ENCODE data around the gene ITPK1. TPM values are rescaled to one million over a fixed set of nuclear protein-coding genes. Genes with fewer than 3 reads are reported as not detected.

ITPK1 gene
- total and polyA plus RNA-seq, 10 of the 15 experiments (the other 5 are each of a cell fraction or from before 2014, with no cell fraction given): 1.3 to 73.2 (median 27.0) TPM

DNA sequence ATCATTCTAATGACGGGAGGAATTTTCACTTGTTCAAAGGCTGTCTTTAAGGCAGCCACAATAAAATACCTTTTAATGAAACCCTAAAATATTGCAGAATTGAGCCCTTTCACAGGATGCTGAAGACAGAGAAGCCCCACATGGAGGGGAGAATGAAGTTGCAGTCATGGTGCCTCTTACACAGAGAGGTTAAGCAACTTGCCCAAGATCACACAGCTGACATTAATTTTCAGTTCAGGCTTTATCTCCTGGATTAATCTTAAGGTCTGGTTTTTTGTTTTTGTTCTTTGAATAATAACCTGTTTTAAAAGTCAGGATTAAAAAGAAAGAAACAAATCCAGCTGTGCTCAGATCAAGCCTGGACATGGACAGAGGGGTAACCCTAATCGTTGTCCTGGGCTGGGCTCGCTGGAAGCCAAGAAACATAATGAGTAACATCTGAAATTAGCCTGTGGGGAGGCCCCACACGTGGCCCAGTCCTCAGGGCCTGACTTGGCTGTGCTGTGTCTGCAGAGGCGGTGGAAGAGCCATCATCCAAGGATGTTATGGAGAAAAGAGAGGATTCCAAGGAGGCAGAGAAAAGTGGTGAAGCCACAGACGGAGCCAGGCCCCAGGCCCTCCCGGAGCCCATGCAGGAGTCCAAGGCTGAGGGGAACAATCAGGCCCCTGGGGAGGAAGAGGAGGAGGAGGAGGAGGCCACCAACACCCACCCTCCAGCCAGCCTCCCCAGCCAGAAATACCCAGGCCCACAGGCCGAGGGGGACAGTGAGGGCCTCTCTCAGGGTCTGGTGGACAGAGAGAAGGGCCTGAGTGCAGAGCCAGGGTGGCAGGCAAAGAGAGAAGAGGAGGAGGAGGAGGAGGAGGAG lies 184.8 kb downstream of the ITPK1 start:
- Histone ChIP-seq H3K4me3 (no peak overlapping the region), H3K27me3 (replicated peaks in 1 of 2; ENCODE audit: control insufficient read depth in 2 of 2, insufficient read depth in 2 of 2, low read length in 1 of 2) (no peaks in the 10 kb centered on the region), H3K79me2 (ENCODE audit: control insufficient read depth, insufficient read depth, low read length) (no peaks in the 10 kb centered on the region), H4K20me1 (ENCODE audit: control insufficient read depth, insufficient read depth) (no peaks in the 10 kb centered on the region), H2AFZ (ENCODE audit: control insufficient read depth, low read depth, low read length) (no peak overlapping the region), H3K4me1 (ENCODE audit: control insufficient read depth, insufficient read depth, low read length) (no peaks in the 10 kb centered on the region), H3K4me2 (ENCODE audit: control insufficient read depth, insufficient read depth) (no peak overlapping the region), H3K36me3 (ENCODE audit: control insufficient read depth in 2 of 2, insufficient read depth in 2 of 2, low read length in 1 of 2) (no peaks in the 10 kb centered on the region), H3K9me3 (replicated peaks; ENCODE audit: control insufficient read depth, insufficient read depth, low read length) (no peaks in the 10 kb centered on the region), H3K9ac (ENCODE audit: control insufficient read depth, insufficient read depth, low read length) (no peak overlapping the region), H3K27ac (ENCODE audit: control insufficient read depth, insufficient read depth) (no peak overlapping the region)
- intact Hi-C loops (cut with micrococcal nuclease; ENCODE audit: unreplicated experiment): no loop called here
- 22% methylated on average over 7 of the region's 8 CpGs for WGBS (ENCODE audit: insufficient coverage, insufficient replicate concordance, low lambda C conversion rate, missing lambda C conversion rate)
- ChIA-PET CTCF (interaction anchor here (0.9 kb wide), 1 partner anchor 14 kb away, joined by 3 read pairs; no protein-coding TSS in a partner anchor), POLR2A (no interaction called here), SMC1A (ENCODE audit: uncharacterized antibody, unreplicated experiment) (interaction anchor here (2.0 kb wide), 1 partner anchor 207 kb away, joined by 4 read pairs; no protein-coding TSS in a partner anchor), RAD21 (ENCODE audit: unreplicated experiment) (no interaction called here)
- DNase-seq (ENCODE audit: low read depth, low spot score): no peak
- no peak for ATAC-seq
- no TSS peak for BruUV-seq (replicated peaks)
- TF ChIP-seq, protein P1, sequence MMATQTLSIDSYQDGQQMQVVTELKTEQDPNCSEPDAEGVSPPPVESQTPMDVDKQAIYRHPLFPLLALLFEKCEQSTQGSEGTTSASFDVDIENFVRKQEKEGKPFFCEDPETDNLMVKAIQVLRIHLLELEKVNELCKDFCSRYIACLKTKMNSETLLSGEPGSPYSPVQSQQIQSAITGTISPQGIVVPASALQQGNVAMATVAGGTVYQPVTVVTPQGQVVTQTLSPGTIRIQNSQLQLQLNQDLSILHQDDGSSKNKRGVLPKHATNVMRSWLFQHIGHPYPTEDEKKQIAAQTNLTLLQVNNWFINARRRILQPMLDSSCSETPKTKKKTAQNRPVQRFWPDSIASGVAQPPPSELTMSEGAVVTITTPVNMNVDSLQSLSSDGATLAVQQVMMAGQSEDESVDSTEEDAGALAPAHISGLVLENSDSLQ (IDR thresholded peaks at IDR 0.05): no peak
- TF ChIP-seq CHD4 (IDR thresholded peaks at IDR 0.05) (no peak), NRF1 (conservative IDR thresholded peaks at IDR 0.05; ENCODE audit: low read depth, low read length) (no peak), BRCA1 (IDR thresholded peaks at IDR 0.05; ENCODE audit: low read depth, low read length) (no peak), EP300 (IDR thresholded peaks at IDR 0.05; ENCODE audit: borderline replicate concordance in 1 of 2, control insufficient read depth in 1 of 2, low read depth in 2 of 2, low read length in 2 of 2) (no peak), BACH1 (IDR thresholded peaks at IDR 0.05; ENCODE audit: borderline replicate concordance) (no peak), ESRRA (IDR thresholded peaks at IDR 0.05; ENCODE audit: low read length) (no peak), IKZF2 (IDR thresholded peaks at IDR 0.05) (no peak), HDAC2 (IDR thresholded peaks at IDR 0.05) (no peak), BCL11A (IDR thresholded peaks at IDR 0.05; ENCODE audit: low read depth, low read length) (no peak), RELA (IDR thresholded peaks at IDR 0.05; ENCODE audit: borderline replicate concordance, partially characterized antibody) (no peak), GATAD2B (conservative IDR thresholded peaks at IDR 0.05; ENCODE audit: low read depth) (no peak), FOS (IDR thresholded peaks at IDR 0.05; ENCODE audit: borderline replicate concordance, extremely low read depth, insufficient read length) (no peak), RFX5 (IDR thresholded peaks at IDR 0.05; ENCODE audit: low read depth, low read length) (no peak), ZNF217 (IDR thresholded peaks at IDR 0.05) (no peak), JUNB (IDR thresholded peaks at IDR 0.05) (no peak)
- TF ChIP-seq, protein P2, sequence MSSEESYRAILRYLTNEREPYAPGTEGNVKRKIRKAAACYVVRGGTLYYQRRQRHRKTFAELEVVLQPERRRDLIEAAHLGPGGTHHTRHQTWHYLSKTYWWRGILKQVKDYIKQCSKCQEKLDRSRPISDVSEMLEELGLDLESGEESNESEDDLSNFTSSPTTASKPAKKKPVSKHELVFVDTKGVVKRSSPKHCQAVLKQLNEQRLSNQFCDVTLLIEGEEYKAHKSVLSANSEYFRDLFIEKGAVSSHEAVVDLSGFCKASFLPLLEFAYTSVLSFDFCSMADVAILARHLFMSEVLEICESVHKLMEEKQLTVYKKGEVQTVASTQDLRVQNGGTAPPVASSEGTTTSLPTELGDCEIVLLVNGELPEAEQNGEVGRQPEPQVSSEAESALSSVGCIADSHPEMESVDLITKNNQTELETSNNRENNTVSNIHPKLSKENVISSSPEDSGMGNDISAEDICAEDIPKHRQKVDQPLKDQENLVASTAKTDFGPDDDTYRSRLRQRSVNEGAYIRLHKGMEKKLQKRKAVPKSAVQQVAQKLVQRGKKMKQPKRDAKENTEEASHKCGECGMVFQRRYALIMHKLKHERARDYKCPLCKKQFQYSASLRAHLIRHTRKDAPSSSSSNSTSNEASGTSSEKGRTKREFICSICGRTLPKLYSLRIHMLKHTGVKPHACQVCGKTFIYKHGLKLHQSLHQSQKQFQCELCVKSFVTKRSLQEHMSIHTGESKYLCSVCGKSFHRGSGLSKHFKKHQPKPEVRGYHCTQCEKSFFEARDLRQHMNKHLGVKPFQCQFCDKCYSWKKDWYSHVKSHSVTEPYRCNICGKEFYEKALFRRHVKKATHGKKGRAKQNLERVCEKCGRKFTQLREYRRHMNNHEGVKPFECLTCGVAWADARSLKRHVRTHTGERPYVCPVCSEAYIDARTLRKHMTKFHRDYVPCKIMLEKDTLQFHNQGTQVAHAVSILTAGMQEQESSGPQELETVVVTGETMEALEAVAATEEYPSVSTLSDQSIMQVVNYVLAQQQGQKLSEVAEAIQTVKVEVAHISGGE (CRISPR knock-in tag; IDR thresholded peaks at IDR 0.05): no peak
- in situ Hi-C loops (cut with MboI): no loop called here
- no peak for FAIRE-seq

Measured in GM12878 (cell line).